Loucy (cell line): Measurements from ENCODE around the gene KCND2.

Experiments
- H2AFZ ChIP-seq: fragments of 200-600 bp; sonication (generic); 2 replicates; pipeline ENCODE4 v1.6.0; 2016; ENCODE audit warnings: antibody characterized with exemption, mild to moderate bottlenecking, low read length, moderate library complexity
- H3F3A ChIP-seq: fragments of 200-600 bp; 2 replicates; pipeline ENCODE4 v1.6.0; 2016; ENCODE audit warnings: antibody characterized with exemption, low read depth, mild to moderate bottlenecking
- H3K27me3 ChIP-seq: fragments of 200-600 bp; sonication (generic); 2 replicates; pipeline ENCODE4 v1.6.1; 2014; ENCODE audit warnings: low read length, mild to moderate bottlenecking; ENCODE audit not compliant: insufficient read depth, poor library complexity, severe bottlenecking
- H3K36me3 ChIP-seq: fragments of 200-600 bp; sonication (generic); 2 replicates; pipeline ENCODE4 v1.6.1; 2016; ENCODE audit warnings: low read length; ENCODE audit not compliant: insufficient read depth
- H3K4me1 ChIP-seq: fragments of 200-600 bp; sonication (generic); 2 replicates; pipeline ENCODE4 v1.5.1; 2014; ENCODE audit warnings: low read length, mild to moderate bottlenecking; ENCODE audit not compliant: insufficient read depth, poor library complexity, severe bottlenecking
- H3K4me2 ChIP-seq: fragments of 200-600 bp; sonication (generic); 2 replicates; pipeline ENCODE4 v1.6.0; 2014; ENCODE audit warnings: antibody characterized with exemption, low read length, low read depth, mild to moderate bottlenecking; ENCODE audit not compliant: poor library complexity, severe bottlenecking
- H3K4me3 ChIP-seq: fragments of 200-600 bp; sonication (generic); 2 replicates; pipeline ENCODE4 v1.5.1; 2014; ENCODE audit warnings: low read length, mild to moderate bottlenecking, mixed read lengths; ENCODE audit not compliant: poor library complexity, severe bottlenecking
- H3K79me2 ChIP-seq: fragments of 200-600 bp; sonication (generic); 2 replicates; pipeline ENCODE4 v1.6.1; 2014; ENCODE audit warnings: low read length; ENCODE audit not compliant: insufficient read depth
- H3K9ac ChIP-seq: fragments of 200-600 bp; sonication (generic); 2 replicates; pipeline ENCODE4 v1.6.0; 2014; ENCODE audit warnings: mild to moderate bottlenecking, low read depth, low read length, moderate library complexity; ENCODE audit not compliant: poor library complexity, severe bottlenecking
- H3K9me2 ChIP-seq: fragments of 200-600 bp; sonication (generic); replicated peaks from 2 replicates; pipeline ENCODE4 v1.6.1; 2016; ENCODE audit warnings: low read depth, low read length, mixed read lengths
- H3K9me3 ChIP-seq: fragments of 200-600 bp; sonication (generic); 2 replicates; pipeline ENCODE4 v1.6.1; 2014; ENCODE audit warnings: mild to moderate bottlenecking, antibody characterized with exemption, low read length, low read depth; ENCODE audit not compliant: insufficient read depth
- H4K20me1 ChIP-seq: fragments of 200-600 bp; sonication (generic); 2 replicates; pipeline ENCODE4 v1.6.0; 2014; ENCODE audit warnings: antibody characterized with exemption, low read length, mild to moderate bottlenecking; ENCODE audit not compliant: insufficient read depth, poor library complexity, severe bottlenecking
- CTCF ChIP-seq: fragments of 200-600 bp; sonication (generic); conservative IDR thresholded peaks from 2 replicates; pipeline ENCODE4 v1.5.1; 2014; ENCODE audit warnings: mild to moderate bottlenecking, antibody characterized with exemption, low read length
- EZH2phosphoT487 ChIP-seq: fragments of 200-600 bp; IDR thresholded peaks from 2 replicates; pipeline ENCODE4 v1.6.1; 2018; ENCODE audit warnings: antibody characterized with exemption, mild to moderate bottlenecking, moderate library complexity, borderline replicate concordance

The KCND2 gene

GRCh38 chr7:120675076-120675475 is 402.1 kb downstream of the KCND2 start:
- no peaks in the 10 kb centered on the region for H3K36me3 ChIP-seq
- H3K4me3 ChIP-seq: no peak overlapping the region
- no peaks in the 10 kb centered on the region for H3K79me2 ChIP-seq
- no peak for TF ChIP-seq CTCF
- no peak for TF ChIP-seq EZH2phosphoT487
- no peaks in the 10 kb centered on the region for H3K9me2 ChIP-seq
- H3F3A ChIP-seq: no peaks in the 10 kb centered on the region
- H3K27me3 ChIP-seq: no peaks in the 10 kb centered on the region
- no peaks in the 10 kb centered on the region for H3K9me3 ChIP-seq
- H2AFZ ChIP-seq: no peak overlapping the region
- no peak overlapping the region for H3K9ac ChIP-seq
- H4K20me1 ChIP-seq: no peaks in the 10 kb centered on the region
- H3K4me2 ChIP-seq: no peak overlapping the region
- no peaks in the 10 kb centered on the region for H3K4me1 ChIP-seq

GRCh38 chr7:120677535-120677934 is 404.6 kb downstream of the KCND2 start:
- Histone ChIP-seq H3K36me3 (no peaks in the 10 kb centered on the region), H3K27me3 (no peaks in the 10 kb centered on the region), H3K4me3 (no peak overlapping the region), H3K4me2 (no peak overlapping the region), H3K9me3 (no peaks in the 10 kb centered on the region), H3K79me2 (no peaks in the 10 kb centered on the region), H3K9ac (no peak overlapping the region), H3K4me1 (no peaks in the 10 kb centered on the region), H3K9me2 (no peaks in the 10 kb centered on the region), H2AFZ (no peak overlapping the region), H4K20me1 (no peaks in the 10 kb centered on the region), H3F3A (no peaks in the 10 kb centered on the region)
- TF ChIP-seq EZH2phosphoT487 (no peak), CTCF (no peak)

GRCh38 chr7:120680985-120681384 is 408.0 kb downstream of the KCND2 start:
- no peaks in the 10 kb centered on the region for H4K20me1 ChIP-seq
- H3K27me3 ChIP-seq: no peaks in the 10 kb centered on the region
- H3K4me2 ChIP-seq: no peak overlapping the region
- no peaks in the 10 kb centered on the region for H3K9me3 ChIP-seq
- no peaks in the 10 kb centered on the region for H3K36me3 ChIP-seq
- H3K9me2 ChIP-seq: no peaks in the 10 kb centered on the region
- no peaks in the 10 kb centered on the region for H3K79me2 ChIP-seq
- no peaks in the 10 kb centered on the region for H3F3A ChIP-seq
- TF ChIP-seq EZH2phosphoT487 (no peak), CTCF (no peak)
- H3K4me3 ChIP-seq: no peak overlapping the region
- H3K9ac ChIP-seq: no peak overlapping the region
- no peaks in the 10 kb centered on the region for H3K4me1 ChIP-seq
- H2AFZ ChIP-seq: no peak overlapping the region
